ENCODE results near the gene DDX39B.
"Not testable (repeated sequence)": the region's sequence is repeated elsewhere in the genome, so short reads cannot be mapped to it uniquely, and the experiment has no call there.

The DDX39B gene

DNA sequence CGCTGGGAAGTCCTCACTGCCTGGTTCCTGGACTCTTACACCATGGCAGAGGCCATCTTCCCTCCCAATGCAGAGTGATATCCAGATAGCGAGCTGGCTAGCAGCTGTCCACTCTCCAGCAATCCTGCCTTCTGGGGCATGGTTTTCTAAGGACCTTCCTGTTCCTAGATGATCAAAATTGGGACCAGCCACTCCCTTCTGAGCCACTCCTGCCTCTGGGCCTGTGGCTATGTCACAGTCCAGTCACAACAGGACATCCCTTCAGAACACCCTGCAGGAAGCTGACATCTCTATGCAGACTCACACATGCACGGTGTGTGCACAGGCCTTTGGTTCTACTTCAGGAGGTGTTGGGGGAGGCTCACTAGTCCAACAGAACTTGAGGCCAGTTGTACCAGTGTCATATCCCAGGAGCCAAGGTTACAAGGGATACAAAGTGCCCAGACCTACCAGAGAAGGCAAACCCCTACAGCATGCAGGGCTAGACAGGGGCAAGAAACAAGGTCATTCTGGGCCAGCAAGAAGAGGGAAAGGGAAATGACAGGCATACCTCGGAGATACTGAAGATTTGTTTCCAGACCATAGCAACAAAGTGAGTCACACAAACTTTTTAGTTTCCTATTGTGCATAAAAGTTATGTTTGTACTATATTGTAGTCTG is 15.7 kb downstream of the DDX39B start:
- TF ChIP-seq, protein P1, sequence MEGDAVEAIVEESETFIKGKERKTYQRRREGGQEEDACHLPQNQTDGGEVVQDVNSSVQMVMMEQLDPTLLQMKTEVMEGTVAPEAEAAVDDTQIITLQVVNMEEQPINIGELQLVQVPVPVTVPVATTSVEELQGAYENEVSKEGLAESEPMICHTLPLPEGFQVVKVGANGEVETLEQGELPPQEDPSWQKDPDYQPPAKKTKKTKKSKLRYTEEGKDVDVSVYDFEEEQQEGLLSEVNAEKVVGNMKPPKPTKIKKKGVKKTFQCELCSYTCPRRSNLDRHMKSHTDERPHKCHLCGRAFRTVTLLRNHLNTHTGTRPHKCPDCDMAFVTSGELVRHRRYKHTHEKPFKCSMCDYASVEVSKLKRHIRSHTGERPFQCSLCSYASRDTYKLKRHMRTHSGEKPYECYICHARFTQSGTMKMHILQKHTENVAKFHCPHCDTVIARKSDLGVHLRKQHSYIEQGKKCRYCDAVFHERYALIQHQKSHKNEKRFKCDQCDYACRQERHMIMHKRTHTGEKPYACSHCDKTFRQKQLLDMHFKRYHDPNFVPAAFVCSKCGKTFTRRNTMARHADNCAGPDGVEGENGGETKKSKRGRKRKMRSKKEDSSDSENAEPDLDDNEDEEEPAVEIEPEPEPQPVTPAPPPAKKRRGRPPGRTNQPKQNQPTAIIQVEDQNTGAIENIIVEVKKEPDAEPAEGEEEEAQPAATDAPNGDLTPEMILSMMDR (IDR thresholded peaks at IDR 0.05; ENCODE audit: insufficient read depth, low read length, poor library complexity, severe bottlenecking), result no peak
- Histone ChIP-seq H3K27me3 (replicated peaks; ENCODE audit: control insufficient read depth, insufficient read depth, low read length) (no peaks in the 10 kb centered on the region), H3K4me3 (replicated peaks; ENCODE audit: low read depth, low read length) (no peak overlapping the region), H3K36me3 (ENCODE audit: control insufficient read depth, insufficient read depth, low read length) (peaks cover 12% of the 10 kb centered on the region)
- DNase-seq (ENCODE audit: extremely low read depth, insufficient read length), result no peak

DNA sequence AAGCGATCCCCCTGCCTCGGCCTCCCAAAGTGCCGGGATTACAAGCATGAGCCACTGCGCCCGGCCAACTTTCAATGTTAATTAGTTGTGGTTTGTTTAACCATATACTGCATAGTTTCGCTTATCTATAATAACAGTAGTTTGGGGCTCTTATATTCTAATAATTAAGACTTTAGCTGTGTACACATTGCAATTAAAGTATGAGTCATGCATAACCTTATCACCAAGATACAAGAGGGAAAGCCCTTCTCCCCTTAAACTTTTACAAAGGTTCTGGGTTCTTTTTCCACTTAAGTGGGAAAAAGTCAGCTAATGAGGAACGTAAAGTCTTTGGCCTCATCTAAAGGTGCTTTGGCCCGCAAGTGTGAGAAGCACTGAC is 16.3 kb downstream of the DDX39B start:
- Histone ChIP-seq H3K4me3 (replicated peaks; ENCODE audit: low read depth, low read length) (no peak overlapping the region), H3K27me3 (replicated peaks; ENCODE audit: control insufficient read depth, insufficient read depth, low read length) (no peaks in the 10 kb centered on the region), H3K36me3 (ENCODE audit: control insufficient read depth, insufficient read depth, low read length) (peaks cover 7% of the 10 kb centered on the region)
- TF ChIP-seq, protein P1 (IDR thresholded peaks at IDR 0.05; ENCODE audit: insufficient read depth, low read length, poor library complexity, severe bottlenecking), result no peak
- DNase-seq (ENCODE audit: extremely low read depth, insufficient read length), result no peak

DNA sequence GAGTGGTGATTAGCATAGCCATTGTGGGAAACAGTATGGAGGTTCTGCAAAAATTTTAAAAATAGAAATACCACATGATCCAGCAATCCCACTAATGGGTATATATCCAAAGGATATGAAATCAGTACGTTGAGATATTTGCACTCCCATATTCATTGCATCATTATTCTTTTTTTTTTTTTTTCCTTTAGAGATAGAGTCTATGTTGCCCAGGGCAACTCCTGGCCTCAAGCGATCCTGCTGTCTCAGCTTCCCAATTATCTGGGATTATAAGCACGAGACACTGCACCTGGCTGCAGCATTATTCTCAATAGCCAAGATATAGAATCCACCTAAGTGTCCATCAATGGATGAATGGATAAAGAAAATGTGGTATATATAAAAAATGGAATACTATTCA is 20.0 kb downstream of the DDX39B start:
- no peak overlapping the region for H3K4me3 ChIP-seq (replicated peaks; ENCODE audit: low read depth, low read length)
- DNase-seq (ENCODE audit: extremely low read depth, insufficient read length), result no peak
- H3K27me3 ChIP-seq (replicated peaks; ENCODE audit: control insufficient read depth, insufficient read depth, low read length), result no peaks in the 10 kb centered on the region; the same call in 1 of the 2 replicates
- TF ChIP-seq, protein P1 (IDR thresholded peaks at IDR 0.05; ENCODE audit: insufficient read depth, low read length, poor library complexity, severe bottlenecking), result no peak
- H3K36me3 ChIP-seq (ENCODE audit: control insufficient read depth, insufficient read depth, low read length), result no peaks in the 10 kb centered on the region

DNA sequence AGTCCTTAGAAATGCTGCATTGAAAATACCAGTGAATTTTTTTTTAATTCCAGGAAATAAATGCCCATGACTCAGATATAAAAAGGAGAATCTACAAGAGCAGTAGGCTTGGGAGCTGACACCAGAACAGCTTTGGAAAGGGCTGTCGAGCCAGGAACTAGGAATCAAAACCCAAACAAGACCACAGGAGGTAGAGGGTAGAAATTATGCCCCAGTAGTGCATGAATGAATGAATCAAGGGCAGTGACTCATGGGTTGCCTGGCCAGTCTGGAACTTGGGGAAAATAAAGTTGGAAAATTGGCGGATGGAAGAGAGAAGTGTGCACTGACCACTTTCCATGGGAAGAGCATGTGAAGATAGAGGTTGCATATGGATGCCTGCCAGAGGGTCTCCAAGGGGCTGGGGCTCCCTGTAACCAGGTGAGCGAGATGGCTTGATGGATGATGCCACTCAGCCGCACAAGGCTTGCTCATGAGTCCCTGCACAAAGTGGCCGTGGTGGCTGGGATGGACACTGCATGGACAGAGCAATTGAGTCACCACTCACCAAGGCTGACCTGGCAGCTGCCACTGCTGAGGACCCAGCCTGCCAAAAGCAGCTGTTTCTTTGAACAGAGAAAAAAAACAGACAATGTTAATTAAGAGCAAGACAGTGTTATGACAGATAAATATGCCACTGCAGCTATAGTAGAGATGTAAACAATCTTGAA is 28.2 kb downstream of the DDX39B start:
- Histone ChIP-seq H3K4me3 (replicated peaks; ENCODE audit: low read depth, low read length) (no peak overlapping the region), H3K27me3 (replicated peaks; ENCODE audit: control insufficient read depth, insufficient read depth, low read length) (no peaks in the 10 kb centered on the region; the same call in 1 of the 2 replicates), H3K36me3 (ENCODE audit: control insufficient read depth, insufficient read depth, low read length) (peaks cover 11% of the 10 kb centered on the region)
- no peak for DNase-seq (ENCODE audit: extremely low read depth, insufficient read length)
- TF ChIP-seq, protein P1 (IDR thresholded peaks at IDR 0.05; ENCODE audit: insufficient read depth, low read length, poor library complexity, severe bottlenecking), result no peak

DNA sequence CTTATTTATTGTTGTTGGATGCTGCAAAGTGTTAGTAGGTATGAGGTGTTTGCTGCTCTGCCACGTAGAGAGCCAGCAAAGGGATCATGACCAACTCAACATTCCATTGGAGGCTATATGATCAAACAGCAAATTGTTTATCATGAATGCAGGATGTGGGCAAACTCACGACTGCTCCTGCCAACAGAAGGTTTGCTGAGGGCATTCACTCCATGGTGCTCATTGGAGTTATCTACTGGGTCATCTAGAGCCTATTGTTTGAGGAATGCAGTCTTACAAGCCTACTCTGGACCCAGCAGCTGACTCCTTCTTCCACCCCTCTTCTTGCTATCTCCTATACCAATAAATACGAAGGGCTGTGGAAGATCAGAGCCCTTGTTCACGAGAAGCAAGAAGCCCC is 31.8 kb downstream of the DDX39B start:
- no peak for DNase-seq (ENCODE audit: extremely low read depth, insufficient read length)
- Histone ChIP-seq H3K27me3 (replicated peaks; ENCODE audit: control insufficient read depth, insufficient read depth, low read length) (no peaks in the 10 kb centered on the region), H3K4me3 (replicated peaks; ENCODE audit: low read depth, low read length) (no peak overlapping the region), H3K36me3 (ENCODE audit: control insufficient read depth, insufficient read depth, low read length) (peaks cover 33% of the 10 kb centered on the region)
- TF ChIP-seq, protein P1 (IDR thresholded peaks at IDR 0.05; ENCODE audit: insufficient read depth, low read length, poor library complexity, severe bottlenecking), result no peak

DNA sequence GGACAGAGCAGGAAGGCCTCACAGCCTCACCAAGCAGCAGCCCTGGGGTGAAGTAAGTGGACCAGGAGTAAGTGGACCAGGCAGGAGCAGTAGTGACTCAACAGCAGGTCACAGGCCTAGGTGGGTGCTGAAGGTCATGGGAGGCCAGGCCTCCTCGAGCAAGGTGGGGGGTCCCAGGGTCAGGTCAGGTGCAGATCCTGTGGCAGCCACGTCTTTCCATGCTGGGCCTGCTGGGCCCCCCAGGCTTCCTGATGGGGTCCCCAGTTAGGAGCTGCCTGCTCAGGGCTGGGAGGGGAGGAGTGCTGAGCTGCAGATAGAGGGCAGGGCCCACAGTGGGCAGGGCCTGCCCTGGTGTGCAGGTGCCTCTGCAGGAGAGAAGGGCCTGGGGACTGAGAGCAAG is 32.8 kb downstream of the DDX39B start:
- peaks cover 33% of the 10 kb centered on the region for H3K36me3 ChIP-seq (ENCODE audit: control insufficient read depth, insufficient read depth, low read length)
- not testable (repeated sequence) for H3K27me3 ChIP-seq (replicated peaks; ENCODE audit: control insufficient read depth, insufficient read depth, low read length); H3K4me3 ChIP-seq (replicated peaks; ENCODE audit: low read depth, low read length); DNase-seq (ENCODE audit: extremely low read depth, insufficient read length)
